Activated B cell treated with CpG ODN at 0.5 μM for 24 hours (primary cell): Measurements from ENCODE around the gene RAB3IP. TPM values are rescaled to one million over a fixed set of nuclear protein-coding genes. Genes with fewer than 3 reads are reported as not detected.

Experiments
- ATAC-seq: fragments of 200-7000 bp; cut with Tn5 transposase; one replicate; pipeline ENCODE4 v1.10.0; 2021; ENCODE audit warnings: low read depth, mild to moderate bottlenecking, moderate library complexity
- CTCF ChIA-PET: fragments of 350-600 bp; sonication (Branson Sonifier 250); formaldehyde crosslinking; loops from one replicate; lab custom pipeline; 2021; ENCODE audit warnings: antibody characterized with exemption; lab: Charles Lee
- POLR2A ChIA-PET: fragments of 350-600 bp; sonication (Branson Sonifier 250); formaldehyde crosslinking; loops from one replicate; lab custom pipeline; 2021; ENCODE audit warnings: antibody characterized with exemption; lab: Charles Lee
- DNase-seq: peaks from one replicate; pipeline ENCODE4 v3.0.0; 2022
- H3K27ac Mint-ChIP-seq: one replicate; pipeline ENCODE4 v1.8.0; 2020; ENCODE audit warnings: mixed read lengths
- H3K27me3 Mint-ChIP-seq: one replicate; pipeline ENCODE4 v1.8.0; 2021; ENCODE audit warnings: mixed read lengths
- H3K36me3 Mint-ChIP-seq: one replicate; pipeline ENCODE4 v1.8.0; 2021; ENCODE audit warnings: low read depth, mixed read lengths
- H3K4me1 Mint-ChIP-seq: one replicate; pipeline ENCODE4 v1.8.0; 2021; ENCODE audit warnings: mixed read lengths
- H3K4me3 Mint-ChIP-seq: one replicate; pipeline ENCODE4 v1.8.0; 2020; ENCODE audit warnings: mild to moderate bottlenecking, mixed read lengths
- H3K9me3 Mint-ChIP-seq: one replicate; pipeline ENCODE4 v1.8.0; 2020; ENCODE audit warnings: mixed read lengths
- intact Hi-C: fragments of 100-400 bp; cut with micrococcal nuclease; formaldehyde crosslinking; loops from one replicate; pipeline ENCODE4 v1.15.1; 2024
- total RNA-seq: library from RNA; stranded (reverse); gene quantifications from 2 replicates; pipeline ENCODE4 v1.2.3, GENCODE V29; 2022
- TF ChIP-seq, protein P1 (sequence below): fragments of 200-600 bp; IDR thresholded peaks from one replicate; pipeline ENCODE4 v1.8.0; 2022; ENCODE audit warnings: antibody characterized with exemption, mild to moderate bottlenecking

RAB3IP gene
- total RNA-seq, 1 donor from 2014 or later, result 37.9 TPM

DNA sequence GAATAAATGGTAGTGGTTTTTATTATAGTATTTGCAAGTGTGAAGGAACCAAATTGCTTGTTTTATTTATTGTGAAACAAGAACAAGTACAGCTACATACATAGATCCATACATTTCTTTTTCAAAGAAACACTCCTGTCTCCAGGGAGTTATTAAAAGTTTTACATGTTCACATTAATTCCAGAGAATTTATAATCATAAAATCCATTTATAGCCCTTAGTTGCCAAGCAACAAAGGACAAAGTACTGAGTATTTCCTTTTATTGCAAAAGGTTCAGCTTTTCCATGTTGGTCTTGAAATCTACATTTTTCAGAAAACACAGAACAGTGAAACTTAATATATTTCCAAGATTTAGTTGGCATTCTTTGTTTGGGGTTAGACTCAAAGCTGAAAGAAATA lies 95.9 kb downstream of the RAB3IP start:
- TF ChIP-seq, protein P1, sequence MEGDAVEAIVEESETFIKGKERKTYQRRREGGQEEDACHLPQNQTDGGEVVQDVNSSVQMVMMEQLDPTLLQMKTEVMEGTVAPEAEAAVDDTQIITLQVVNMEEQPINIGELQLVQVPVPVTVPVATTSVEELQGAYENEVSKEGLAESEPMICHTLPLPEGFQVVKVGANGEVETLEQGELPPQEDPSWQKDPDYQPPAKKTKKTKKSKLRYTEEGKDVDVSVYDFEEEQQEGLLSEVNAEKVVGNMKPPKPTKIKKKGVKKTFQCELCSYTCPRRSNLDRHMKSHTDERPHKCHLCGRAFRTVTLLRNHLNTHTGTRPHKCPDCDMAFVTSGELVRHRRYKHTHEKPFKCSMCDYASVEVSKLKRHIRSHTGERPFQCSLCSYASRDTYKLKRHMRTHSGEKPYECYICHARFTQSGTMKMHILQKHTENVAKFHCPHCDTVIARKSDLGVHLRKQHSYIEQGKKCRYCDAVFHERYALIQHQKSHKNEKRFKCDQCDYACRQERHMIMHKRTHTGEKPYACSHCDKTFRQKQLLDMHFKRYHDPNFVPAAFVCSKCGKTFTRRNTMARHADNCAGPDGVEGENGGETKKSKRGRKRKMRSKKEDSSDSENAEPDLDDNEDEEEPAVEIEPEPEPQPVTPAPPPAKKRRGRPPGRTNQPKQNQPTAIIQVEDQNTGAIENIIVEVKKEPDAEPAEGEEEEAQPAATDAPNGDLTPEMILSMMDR, result no peak
- ChIA-PET CTCF (no interaction called here), POLR2A (no interaction called here)
- no peak for ATAC-seq
- H3K9me3 Mint-ChIP-seq, result no peaks in the 10 kb centered on the region
- H3K36me3 Mint-ChIP-seq, result no peaks in the 10 kb centered on the region
- no peak overlapping the region for H3K27ac Mint-ChIP-seq
- no peak for DNase-seq
- intact Hi-C loops, result no loop called here
- H3K4me3 Mint-ChIP-seq, result no peak overlapping the region
- peaks cover 10% of the 10 kb centered on the region for H3K27me3 Mint-ChIP-seq
- H3K4me1 Mint-ChIP-seq, result no peaks in the 10 kb centered on the region

DNA sequence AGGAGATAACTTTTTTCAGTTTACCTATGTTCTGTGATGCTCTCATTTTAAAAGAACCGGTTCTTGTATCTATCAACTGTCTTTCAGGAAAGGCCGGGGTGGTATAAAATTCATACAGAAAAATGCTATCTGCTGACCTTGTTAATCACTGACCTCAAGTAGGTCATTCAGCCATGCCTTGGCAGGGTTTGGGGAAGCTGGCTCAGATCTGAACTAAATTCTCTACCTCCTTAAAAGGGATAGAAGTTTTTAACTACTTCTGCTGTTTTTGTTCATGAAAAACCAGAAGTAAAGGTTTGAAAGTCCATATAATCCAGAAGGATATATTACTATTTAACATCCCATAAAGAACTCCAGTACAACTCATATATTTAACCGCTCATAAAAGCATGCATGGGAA lies 96.4 kb downstream of the RAB3IP start:
- no peak for DNase-seq
- Mint-ChIP-seq H3K27ac (no peak overlapping the region), H3K27me3 (peaks cover 10% of the 10 kb centered on the region), H3K4me3 (no peak overlapping the region), H3K4me1 (no peaks in the 10 kb centered on the region), H3K9me3 (no peaks in the 10 kb centered on the region), H3K36me3 (no peaks in the 10 kb centered on the region)
- intact Hi-C loops, result no loop called here
- ATAC-seq, result no peak
- ChIA-PET CTCF (no interaction called here), POLR2A (no interaction called here)
- TF ChIP-seq, protein P1, result no peak

DNA sequence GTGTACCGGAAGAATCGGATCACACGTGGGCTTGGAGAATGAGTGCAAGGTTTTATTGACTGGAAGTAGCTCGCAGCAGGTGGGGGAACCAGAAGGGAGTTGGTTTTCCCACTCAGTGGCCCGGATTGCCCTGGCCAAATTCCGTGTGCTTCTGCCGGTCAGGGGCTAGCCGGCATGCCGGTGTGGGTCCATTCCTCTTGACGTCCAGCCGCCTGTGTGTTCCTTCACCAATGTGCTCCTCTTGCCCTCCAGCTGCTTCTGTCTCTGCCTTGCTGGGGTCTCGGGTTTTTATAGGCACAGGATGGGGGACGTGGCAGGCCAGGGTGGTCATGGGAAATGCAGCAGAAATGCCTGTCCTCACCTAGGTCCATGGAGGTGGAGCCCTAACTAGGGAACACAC lies 97.4 kb downstream of the RAB3IP start:
- ATAC-seq (no peak), DNase-seq (no peak)
- no peak overlapping the region for H3K4me3 Mint-ChIP-seq
- no peaks in the 10 kb centered on the region for H3K4me1 Mint-ChIP-seq
- ChIA-PET CTCF (no interaction called here), POLR2A (no interaction called here)
- H3K27ac Mint-ChIP-seq, result no peak overlapping the region
- H3K36me3 Mint-ChIP-seq, result no peaks in the 10 kb centered on the region
- intact Hi-C loops, result no loop called here
- H3K27me3 Mint-ChIP-seq, result peaks cover 10% of the 10 kb centered on the region
- TF ChIP-seq, protein P1, result no peak
- no peaks in the 10 kb centered on the region for H3K9me3 Mint-ChIP-seq

DNA sequence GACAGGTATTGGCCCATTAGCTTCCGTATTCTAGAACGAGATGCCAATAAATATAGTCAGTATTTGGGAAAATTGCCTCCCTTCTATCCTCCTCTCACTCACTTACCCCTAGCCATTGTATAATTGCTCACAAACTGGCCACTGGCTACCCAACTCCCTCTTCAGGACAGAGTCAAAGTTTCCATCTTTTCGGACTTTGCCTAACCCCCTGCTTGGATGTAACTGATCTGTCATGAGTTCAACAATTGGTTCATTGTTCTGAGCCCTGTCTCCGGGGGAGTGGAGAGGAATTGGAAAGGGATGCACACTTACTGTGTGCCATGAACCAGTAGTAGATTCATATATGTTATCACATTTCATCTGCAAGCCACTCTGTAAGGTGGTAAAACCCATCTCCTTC lies 98.5 kb downstream of the RAB3IP start:
- CTCF ChIA-PET, result no interaction called here

DNA sequence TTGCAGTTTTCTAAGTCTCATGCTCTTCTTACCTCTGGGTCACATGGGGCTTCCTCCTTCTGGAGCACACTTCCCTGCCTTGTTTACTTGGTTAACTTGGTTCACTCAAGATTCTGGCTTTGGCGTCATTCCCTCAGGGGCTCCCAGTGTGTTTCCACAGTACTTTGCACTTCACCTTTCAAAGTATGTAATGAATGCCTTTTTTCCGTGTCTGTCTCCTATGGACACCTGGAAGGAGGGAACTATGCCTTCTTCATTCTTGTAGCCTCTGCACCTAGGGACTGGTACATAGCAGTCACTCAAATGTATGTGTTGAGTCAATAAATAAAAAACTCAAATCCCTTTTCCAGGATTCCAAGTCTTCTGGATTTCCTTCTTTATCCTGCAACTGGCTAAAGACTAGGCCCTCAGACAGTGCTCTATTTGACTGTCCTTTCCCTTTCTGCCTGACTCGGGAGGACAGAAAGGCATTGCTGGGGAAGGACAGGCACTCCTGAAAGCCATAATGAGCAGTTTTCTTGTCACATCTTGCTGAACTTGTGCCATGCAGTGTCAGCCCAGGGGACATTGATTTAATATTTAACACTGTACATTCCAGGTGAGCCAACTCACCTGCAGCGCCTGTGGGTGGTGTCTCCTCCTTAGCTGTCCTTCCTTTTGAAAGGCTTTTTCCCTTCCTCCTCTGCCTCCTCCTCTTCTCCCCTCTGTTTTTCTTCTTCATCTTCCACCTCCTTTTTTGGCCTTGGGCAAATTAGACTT lies 99.2 kb downstream of the RAB3IP start:
- Mint-ChIP-seq H3K4me3 (no peak overlapping the region), H3K27ac (no peak overlapping the region), H3K27me3 (peaks cover 12% of the 10 kb centered on the region), H3K9me3 (no peaks in the 10 kb centered on the region), H3K4me1 (no peaks in the 10 kb centered on the region), H3K36me3 (no peaks in the 10 kb centered on the region)
- TF ChIP-seq, protein P1, result no peak
- ChIA-PET CTCF (no interaction called here), POLR2A (no interaction called here)
- DNase-seq (no peak), ATAC-seq (no peak)
- intact Hi-C loops, result no loop called here

More for the DNA sequence above, 98.5 kb downstream of the RAB3IP start:
- Mint-ChIP-seq H3K27ac (no peak overlapping the region), H3K27me3 (peaks cover 16% of the 10 kb centered on the region), H3K4me1 (no peaks in the 10 kb centered on the region), H3K9me3 (no peaks in the 10 kb centered on the region), H3K4me3 (no peak overlapping the region), H3K36me3 (no peaks in the 10 kb centered on the region)
- no peak for DNase-seq
- TF ChIP-seq, protein P1, result no peak
- no peak for ATAC-seq
- intact Hi-C loops, result no loop called here
- POLR2A ChIA-PET, result no interaction called here
